GM19351 (cell line): Measurements from ENCODE around the gene MAGI3.
"Not testable (repeated sequence)": the region's sequence is repeated elsewhere in the genome, so short reads cannot be mapped to it uniquely, and the experiment has no call there.

Source experiments
- ATAC-seq: cut with Tn5 transposase; IDR thresholded peaks from one replicate; pipeline ENCODE4 v1.9.1; 2021; ENCODE audit warnings: mild to moderate bottlenecking, moderate library complexity; ENCODE audit not compliant: unreplicated experiment

The MAGI3 gene

DNA sequence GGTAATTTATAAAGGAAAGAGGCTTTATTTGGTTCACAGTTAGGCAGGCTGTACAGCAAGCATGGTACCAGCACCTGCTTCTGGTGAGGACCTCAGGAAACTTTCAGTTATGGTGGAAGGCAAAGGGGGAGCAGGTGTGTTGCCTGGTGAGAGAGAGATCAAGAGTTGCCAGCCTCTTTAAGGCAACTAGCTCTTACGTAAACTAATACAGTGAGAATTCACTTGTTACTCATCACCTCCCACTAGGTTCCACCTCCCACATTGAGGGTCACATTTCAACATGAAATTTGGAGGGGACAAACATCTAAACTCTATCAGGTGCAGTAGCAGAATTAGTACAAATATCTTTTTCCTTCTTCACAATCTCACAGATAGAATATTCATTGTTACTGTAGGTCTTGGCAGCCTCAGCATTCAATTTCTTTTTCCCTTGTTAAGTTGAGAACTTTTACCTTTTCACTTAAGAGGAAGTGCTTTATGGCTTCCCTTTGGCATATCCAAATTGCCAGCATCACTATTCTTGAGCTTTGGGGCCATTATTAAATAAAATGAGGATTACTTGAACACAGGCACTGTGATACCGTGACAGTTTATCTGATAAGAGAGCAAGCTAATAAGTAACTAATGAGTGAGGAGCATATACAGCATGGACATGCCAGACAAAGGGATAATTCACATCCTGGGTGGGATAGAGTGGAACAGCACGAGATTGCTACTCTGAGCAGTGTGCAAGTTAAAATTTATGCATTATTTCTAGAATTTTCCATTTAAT is 48.4 kb downstream of the MAGI3 start:
- ATAC-seq = no peak

DNA sequence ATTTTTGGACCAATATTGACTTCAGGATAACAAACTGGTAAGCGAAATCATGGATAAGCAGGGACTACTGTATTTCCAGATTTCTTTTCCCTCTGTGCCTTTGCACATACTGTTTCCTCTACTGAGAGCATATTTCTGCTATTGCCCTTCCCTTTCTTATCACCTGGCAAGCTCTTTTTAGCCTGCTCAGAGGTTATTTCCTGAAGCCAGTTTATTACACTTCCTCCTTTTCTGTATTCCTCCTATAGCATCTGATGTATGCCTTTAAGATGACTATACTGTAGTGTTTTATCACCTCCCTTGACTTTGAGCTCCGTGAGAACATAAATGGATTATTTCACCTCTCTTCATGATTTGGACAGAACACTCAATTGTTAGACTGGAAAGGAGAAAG is 49.0 kb downstream of the MAGI3 start:
- no peak for ATAC-seq

DNA sequence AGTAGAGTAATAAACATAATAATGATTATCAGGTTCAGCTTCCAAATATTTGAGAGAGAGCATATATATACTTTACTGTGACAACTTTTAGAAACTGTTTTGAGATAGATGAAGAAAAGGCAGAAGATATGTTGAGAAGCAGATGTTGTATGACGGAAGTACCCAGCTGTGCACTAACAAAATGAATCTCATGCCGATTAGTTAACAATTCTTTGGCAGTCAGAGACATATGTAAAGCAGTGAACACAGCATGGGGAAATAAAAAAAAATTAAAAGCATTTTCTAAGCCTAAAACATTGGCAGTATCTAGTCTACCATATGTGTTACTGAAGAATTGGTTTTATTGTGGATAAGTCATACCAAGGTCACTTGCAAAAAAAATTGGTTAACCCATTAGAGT is 51.8 kb downstream of the MAGI3 start:
- ATAC-seq = no peak

DNA sequence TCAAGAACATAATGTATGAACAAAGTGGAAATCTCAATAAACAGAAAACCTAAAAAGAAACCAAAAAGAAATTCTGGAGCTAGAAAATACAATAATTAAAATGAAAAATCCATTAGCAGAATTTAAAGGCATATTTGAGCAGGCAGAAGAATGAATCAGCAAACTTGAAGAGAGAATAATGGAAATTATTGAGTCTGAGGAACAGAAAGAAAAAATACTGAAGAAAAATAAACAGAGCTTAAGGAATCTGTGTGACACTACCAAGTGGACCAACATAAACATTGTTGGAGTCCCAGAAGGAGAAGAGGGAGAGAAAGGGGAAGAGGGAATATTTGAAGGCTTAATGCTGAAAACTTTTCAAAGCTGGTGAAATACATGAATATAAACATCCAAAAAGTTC is 54.5 kb downstream of the MAGI3 start:
- no peak for ATAC-seq

DNA sequence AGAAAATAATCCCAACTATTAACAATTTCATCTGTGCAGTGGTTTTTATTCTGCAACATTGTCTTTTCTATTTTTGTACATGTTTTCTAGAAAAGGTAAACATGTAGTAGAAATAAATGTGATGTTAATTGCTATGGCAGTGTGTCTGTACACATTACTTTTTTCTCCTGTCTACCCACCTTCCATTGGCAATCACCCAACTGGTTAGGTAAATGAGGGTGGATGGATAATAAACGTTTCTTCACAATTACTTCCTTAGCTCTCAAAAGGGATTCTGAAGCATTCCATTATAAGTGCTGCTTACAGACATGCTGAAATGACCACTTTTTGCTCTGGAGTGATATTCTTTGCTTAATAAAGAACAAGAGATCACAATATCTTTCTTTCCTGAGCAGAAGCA is 61.4 kb downstream of the MAGI3 start:
- no peak for ATAC-seq

DNA sequence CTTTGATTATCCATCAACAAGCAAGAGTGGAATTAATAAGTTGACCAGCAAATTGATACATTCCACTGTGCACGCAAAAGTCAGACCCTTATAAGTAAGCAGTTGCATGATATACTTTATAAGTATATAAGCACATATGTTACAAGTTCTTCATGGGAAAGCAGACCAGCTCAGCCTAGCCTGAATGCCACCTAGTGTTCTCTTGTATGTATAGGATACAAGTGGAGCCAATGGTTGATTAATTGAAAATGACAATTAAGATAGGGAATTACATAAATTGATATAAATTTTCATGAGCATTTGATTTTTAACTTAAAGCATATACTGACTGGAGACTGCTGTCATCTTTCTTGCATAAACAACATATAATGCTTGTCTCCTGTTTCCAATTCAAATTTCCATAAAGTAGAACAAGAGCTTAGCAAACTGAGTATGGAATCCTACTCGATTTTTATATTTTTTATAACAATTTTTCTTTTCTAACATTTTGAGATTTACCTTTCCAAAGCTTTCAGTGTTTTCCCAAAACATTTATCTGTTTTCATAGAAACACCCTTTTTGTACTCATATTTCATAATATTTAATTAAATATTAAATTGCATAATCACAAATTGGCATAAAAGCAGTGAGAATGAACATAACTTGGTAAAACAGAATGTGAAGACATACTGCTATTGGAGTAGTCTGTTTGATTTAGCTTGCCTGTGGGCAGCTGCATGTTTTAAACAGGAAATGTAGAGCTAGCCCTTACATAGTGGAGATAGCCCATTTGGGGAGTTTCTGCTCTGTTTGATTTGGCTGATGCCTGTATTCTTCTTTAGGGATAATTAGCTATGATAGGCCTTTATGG is 62.8 kb downstream of the MAGI3 start:
- no peak for ATAC-seq

DNA sequence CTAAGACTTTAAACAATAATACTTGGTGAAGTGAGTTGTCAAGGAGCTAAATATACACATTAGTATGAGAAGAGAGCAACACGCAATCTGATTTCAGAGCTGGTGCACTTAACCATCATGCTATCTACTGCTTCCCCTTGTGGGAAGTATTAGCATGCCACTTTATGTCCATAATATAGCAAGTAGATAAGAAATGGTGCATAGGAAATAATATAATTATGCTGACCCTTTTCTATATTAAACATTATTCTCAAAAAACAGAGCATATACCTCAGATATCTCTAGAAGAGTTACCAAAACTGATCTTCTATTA is 63.4 kb downstream of the MAGI3 start:
- ATAC-seq = no peak

DNA sequence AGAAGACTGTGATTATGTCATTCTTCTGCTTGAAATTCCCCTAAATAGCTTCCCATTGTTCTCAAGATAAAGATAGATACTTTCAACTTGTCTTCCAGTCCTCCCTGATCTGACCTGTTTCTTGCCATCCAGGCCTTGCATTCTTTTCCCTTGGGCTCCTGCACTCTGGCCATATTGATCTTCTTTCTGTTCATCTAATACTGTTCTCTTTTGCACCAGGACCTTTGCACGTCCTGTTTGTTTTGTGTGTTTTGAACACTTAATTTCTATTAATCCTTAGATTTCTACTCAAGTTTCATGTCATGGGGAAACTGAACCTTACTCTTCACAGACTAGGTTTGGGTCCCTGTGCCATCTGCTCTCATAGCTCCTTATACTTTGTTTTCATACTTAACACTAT is 65.1 kb downstream of the MAGI3 start:
- no peak for ATAC-seq

DNA sequence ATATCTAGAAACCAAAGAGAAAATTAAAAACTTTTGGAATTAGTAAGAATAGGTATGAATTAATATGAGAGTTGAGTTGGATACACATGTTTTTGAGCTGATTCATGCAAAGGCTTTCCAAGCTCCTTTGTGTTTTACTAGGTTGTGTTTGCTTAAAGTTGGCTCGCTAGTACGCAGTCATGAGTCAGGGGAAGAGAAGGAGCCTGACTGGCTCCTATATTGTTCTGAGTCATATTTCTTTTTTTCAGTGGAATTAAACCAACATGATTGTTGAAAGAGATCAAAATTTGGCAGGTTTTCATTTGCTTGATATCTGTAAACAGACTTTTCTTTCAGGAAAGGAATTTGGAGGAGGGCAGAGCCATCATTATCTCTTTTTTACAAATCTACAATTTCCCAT is 66.7 kb downstream of the MAGI3 start:
- no peak for ATAC-seq

DNA sequence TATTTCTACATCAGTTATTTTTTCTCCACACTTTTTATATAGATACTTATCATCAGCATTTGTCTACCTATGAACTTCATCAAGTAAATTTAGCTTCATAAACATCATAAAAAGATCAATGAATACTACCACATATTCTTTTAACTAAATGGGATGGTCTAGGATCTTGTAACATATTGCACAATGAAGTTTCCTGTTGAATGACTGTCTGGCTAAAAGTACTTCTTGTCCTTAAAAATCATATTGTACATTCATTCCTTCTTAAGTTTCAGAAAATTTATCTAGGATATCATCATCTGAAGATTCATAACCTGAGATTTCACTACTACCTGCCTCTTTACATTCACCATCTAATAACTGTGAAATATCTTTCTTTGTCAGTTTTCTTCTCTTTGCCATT is 69.0 kb downstream of the MAGI3 start:
- ATAC-seq = no peak

DNA sequence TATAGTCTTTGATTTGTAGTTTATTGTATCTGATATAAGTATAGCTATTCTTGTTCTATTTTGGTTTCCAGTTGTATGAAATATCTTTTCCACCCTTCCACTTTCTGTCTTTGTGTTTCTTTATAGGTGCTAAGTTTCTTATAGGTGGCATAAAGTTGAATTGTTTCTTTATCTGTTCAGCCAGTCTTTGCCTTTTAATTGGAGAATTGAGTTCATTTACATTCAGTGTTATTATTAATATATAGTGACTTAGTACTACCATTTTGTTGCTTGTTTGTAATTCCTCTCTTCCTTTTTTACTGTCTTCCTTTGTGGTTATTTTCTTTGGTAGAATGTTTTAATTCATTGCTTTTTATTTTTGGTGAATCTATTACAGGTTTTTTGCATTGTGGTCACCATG is 77.7 kb downstream of the MAGI3 start:
- ATAC-seq = no peak

DNA sequence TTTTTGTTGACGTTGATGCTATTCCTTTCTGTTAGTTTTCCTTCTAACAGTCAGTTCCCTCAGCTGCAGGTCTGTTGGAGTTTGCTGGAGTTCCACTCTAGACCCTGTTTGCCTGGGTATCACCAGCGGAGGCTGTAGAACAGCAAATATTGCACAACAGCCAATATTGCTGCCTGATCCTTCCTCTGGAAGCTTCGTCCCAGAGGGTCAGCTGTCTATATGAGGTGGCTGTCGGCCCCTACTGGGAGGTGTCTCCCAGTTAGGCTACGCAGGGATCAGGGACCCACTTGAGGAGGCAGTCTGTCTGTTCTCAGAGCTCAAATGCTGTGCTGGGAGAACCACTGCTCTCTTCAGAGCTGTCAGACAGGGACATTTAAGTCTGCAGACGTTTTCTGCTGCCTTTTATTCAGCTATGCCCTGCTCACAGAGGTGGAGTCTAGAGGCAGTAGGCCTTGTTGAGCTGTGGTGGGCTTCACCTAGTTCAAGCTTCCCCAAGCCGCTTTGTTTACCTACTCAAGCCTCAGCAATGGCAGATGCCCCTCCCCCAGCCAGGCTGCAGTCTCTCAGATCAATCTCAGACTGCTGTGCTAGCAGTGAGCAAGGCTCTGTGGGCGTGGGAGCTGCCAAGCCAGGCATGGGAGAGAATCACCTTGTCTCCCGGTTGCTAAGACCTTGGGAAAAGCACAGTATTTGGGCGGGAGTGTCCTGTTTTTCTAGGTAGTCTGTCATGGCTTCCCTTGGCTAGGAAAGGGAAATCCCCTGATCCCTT is 88.3 kb downstream of the MAGI3 start:
- ATAC-seq = not testable (repeated sequence)

DNA sequence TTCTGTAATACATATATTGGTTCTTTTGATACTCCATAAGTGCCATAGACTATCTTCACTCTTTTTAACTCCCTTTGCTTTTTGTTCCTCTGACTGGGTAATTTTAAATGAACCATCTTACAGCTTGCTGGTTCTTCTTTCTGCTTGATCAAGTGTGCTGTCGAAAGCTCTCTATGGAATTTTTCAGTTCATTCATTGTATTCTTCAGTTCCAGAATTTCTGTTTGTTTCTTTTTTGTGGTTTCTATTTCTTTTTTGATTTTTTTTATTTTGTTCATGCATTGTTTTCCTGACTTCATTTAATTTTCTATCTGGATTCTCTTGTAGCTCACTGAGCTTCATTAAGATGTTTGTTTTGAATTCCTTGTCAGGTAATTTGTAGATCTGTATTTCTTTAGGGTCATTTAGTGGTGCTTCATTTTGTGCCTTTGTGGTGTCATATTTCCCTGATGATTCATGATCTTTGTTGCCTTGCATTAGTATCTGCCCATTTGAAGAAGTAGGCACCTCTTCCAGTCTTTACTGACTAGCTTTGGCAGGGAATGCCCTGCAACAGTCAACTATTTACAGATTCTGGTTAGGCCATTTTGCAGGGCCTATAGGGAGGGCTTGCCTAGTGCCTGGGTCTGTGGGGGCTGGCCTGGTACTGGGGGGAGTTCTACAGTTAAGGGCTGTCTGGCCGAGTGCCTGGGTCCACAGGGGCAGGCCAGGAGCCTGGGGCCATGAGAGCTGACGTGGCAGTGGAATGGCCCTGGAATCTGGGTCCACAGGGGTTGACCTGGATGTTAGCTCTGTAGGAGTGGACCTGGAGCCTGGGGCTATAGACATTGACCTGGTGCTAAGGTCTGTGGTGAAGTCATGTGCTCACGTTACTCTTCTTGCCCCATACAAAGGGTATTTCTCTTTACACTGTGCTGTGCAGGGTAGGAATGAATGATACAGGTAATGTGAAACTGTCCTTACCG is 89.7 kb downstream of the MAGI3 start:
- ATAC-seq = no peak

DNA sequence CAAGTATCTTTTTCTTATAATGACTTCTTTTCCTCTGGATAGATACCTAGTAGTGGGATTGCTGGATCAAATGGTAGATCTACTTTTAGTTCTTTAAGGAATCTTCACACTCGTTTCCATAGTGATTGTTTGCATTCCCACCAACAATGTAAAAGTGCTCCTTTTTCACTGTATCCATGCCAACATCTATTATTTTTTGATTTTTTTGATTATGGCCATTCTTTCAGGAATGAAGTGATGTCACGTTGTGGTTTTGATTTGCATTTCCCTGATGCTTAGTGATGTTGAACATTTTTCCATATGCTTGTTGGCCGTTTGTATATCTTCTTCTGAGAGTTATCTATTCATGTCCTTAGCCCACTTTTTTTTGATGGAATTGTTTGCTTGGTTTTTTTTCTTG is 94.8 kb downstream of the MAGI3 start:
- ATAC-seq = not testable (repeated sequence)

DNA sequence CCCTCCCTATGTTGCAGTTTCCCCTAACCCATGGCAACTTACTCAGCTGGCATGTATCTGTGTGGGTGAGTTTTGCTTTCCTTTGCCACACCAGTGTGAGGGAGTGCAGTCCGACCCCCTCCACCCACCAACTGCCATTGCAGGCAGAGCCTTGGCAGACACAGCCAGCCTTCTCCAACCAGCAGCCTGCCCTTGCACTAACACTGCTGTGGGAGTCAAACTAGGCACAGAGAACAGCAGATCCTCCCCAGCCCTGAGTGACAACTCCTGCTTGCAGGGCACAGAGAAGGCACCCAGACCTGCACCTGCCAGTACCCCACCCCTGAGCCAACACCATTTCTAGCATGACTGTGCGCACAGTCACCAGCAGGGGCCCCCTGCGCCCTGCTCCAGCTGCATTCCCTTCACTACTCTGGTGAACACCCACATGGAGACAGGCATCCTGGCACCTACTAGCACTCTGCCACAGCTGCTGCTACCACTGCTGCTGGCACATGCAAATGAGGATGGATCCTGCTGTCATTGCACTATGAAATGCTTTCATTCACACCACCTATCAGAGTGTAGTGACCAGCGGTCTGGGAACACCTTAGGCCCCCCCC is 98.4 kb downstream of the MAGI3 start:
- ATAC-seq = no peak

DNA sequence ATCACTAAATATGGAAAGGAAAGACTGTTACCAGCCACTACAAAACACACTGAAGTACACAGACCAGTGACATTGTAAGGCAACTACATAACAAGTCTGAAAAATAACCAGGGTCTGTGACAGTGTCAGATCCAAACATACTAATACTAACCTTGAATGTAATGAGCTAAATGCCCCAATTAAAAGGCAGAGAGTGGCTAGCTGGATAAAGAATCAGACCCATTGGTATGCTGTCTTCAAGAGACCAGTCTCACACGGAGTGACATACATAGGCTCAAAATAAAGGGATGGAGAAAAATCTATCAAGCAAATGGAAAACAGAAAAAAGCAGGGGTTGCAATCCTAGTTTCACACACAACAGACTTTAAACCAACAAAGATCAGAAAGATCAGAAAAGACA is 100.1 kb downstream of the MAGI3 start:
- no peak for ATAC-seq

DNA sequence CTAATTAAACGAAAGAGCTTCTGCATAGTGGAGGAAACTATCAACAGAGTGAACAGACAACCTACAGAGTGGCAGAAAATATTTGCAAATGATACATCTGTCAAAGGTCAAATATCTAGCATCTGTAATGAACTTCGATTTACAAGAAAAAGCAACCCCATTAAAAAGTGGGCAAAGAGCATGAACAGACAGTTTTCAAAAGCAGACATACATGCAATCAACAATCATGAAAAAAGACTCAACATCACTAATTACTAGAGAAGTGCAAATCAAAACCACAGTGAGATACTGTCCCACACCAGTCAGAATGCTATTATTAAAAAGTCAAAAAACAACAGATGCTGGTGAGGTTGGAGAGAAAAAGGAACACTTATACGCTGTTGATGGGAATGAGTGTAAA is 103.2 kb downstream of the MAGI3 start:
- no peak for ATAC-seq

DNA sequence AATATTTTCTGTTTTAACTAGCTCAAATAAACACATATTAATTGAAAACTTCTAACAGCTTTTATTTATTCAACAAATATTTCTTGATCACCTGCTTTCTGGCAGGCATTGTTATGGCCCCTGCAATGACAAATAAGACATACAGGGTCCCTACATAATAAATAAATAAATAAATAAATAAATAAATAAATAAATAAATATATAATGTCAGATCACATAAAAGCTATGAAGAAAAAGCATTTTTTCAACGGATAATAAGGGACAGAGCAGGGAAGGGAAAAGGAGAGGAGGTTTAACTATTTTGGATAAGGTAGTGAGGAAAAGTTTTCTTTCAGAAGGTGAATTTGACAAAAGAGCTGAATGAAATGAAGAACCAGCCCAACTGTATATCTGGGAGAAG is 115.0 kb downstream of the MAGI3 start:
- ATAC-seq = no peak

DNA sequence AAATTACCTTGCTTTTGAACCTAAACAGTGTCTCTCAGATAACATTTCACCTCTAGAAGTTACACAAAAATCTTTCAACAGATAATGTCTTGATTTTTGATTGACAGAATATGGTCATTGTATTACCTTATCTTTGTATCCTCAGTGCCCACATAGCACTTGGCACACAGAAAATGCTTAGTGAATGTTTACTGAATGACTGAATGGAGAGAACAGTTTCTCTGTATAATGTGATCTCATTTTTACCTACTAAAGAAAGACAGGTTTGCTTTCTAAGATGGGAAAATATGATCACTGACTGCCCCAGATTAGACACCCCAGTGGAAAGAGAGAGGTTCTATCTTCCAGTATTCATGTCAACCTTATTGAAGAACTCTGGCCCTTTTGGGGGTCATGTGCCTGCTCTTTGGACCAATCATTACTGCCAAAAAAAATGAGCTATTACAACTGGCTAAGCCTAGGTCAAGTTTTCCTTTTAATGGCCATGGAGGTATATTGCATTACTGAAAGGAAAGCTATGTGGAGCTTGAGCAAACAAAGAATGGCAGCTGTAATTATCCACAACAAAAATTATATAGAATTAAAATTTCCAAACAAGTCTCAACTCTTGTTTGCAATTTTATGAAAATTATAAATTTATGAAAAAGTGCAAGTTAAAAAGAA is 117.4 kb downstream of the MAGI3 start:
- ATAC-seq = no peak
